HCT116 (cell line): ENCODE results near the gene PANK1. TPM values are rescaled to one million over a fixed set of nuclear protein-coding genes. Genes with fewer than 3 reads are reported as not detected.

ENCODE experiments used
- ATAC-seq: fragments of 200-7000 bp; cut with Tn5 transposase; 2 replicates; pipeline ENCODE4 v1.9.1; 2020; ENCODE audit warnings: mild to moderate bottlenecking, moderate library complexity
- BruUV-seq: library from RNA; stranded (reverse); fragments of 400-500 nt; replicated peaks from 2 replicates; lab custom pipeline; 2021; lab: Mats Ljungman, UMichigan
- CTCF ChIA-PET: fragments of 300-600 bp; sonication (Branson Sonifier 250); formaldehyde crosslinking; loops from one replicate; lab custom pipeline; 2021; ENCODE audit warnings: antibody characterized with exemption; lab: Charles Lee
- POLR2A ChIA-PET: fragments of 300-600, 350-600 bp; sonication (Branson Sonifier 250); formaldehyde crosslinking; loops from one replicate; lab custom pipeline; 2021; ENCODE audit warnings: antibody characterized with exemption; lab: Charles Lee
- RAD21 ChIA-PET, 2 experiments: fragments of 300-600 bp; sonication (Branson Sonifier 250); formaldehyde crosslinking; loops; one replicate each; lab custom pipeline; 2023; ENCODE audit warnings: low total read pairs in 2 of 2; ENCODE audit not compliant: uncharacterized antibody in 2 of 2, unreplicated experiment in 2 of 2, low non-redundant PET in 1 of 2; lab: Charles Lee
- DNase-seq: peaks from one replicate; pipeline ENCODE4 v3.0.0-alpha.2; 2010; ENCODE audit warnings: low read depth, low spot score
- H2AFZ ChIP-seq: fragments of 200-600 bp; shearing (Covaris generic), sonication (generic); 2 replicates; pipeline ENCODE4 v1.6.1; 2017; ENCODE audit warnings: low read depth, mixed run types, mixed read lengths, antibody characterized with exemption, low read length; ENCODE audit not compliant: poor library complexity, severe bottlenecking
- H3K27ac ChIP-seq: 2 replicates; pipeline ENCODE4 v1.5.1; 2012; ENCODE audit warnings: low read depth, low read length
- H3K27me3 ChIP-seq: fragments of 200-600 bp; sonication (generic); 2 replicates; pipeline ENCODE4 v1.6.1; 2016; ENCODE audit warnings: mixed run types, low read length, mixed read lengths; ENCODE audit not compliant: insufficient read depth
- H3K36me3 ChIP-seq, 2 experiments: fragments of 200-500 bp in 1 of 2; fragments of 200-600 bp in 1 of 2; sonication (Bioruptor generic) in 1 of 2; sonication (generic) in 1 of 2; 2 replicates each; pipeline versions ENCODE4 v1.5.1 to v1.6.1; 2014 to 2016; ENCODE audit warnings: low read length in 2 of 2, inconsistent platforms in 1 of 2, mixed read lengths in 1 of 2, mixed run types in 1 of 2; ENCODE audit not compliant: insufficient read depth in 2 of 2, control insufficient read depth in 1 of 2
- H3K4me1 ChIP-seq, 2 experiments: fragments of 200-600 bp in 1 of 2; sonication (generic) in 1 of 2; 2 replicates each; pipeline versions ENCODE4 v1.5.1 to v1.6.1; 2012 to 2017; ENCODE audit warnings: low read length in 2 of 2, inconsistent platforms in 1 of 2, mild to moderate bottlenecking in 1 of 2, mixed read lengths in 1 of 2, mixed run types in 1 of 2, moderate library complexity in 1 of 2; ENCODE audit not compliant: insufficient read depth in 2 of 2, control insufficient read depth in 1 of 2
- H3K4me2 ChIP-seq: fragments of 200-600 bp; sonication (generic); 2 replicates; pipeline ENCODE4 v1.6.1; 2017; ENCODE audit warnings: mixed run types, low read length, mixed read lengths
- H3K4me3 ChIP-seq, 2 experiments: fragments of 200-600 bp in 1 of 2; sonication (generic) in 1 of 2; replicated peaks in 1 of 2; 2 replicates each; pipeline ENCODE4 v1.5.1; 2011 to 2016; ENCODE audit warnings: low read length in 2 of 2, control low read depth in 1 of 2, low read depth in 1 of 2, mild to moderate bottlenecking in 1 of 2, mixed read lengths in 1 of 2, mixed run types in 1 of 2
- H3K79me2 ChIP-seq: fragments of 200-600 bp; sonication (generic); 2 replicates; pipeline ENCODE4 v1.6.1; 2017; ENCODE audit warnings: mild to moderate bottlenecking, mixed run types, low read length, moderate library complexity, mixed read lengths; ENCODE audit not compliant: insufficient read depth
- H3K9ac ChIP-seq: fragments of 200-600 bp; sonication (generic); 2 replicates; pipeline ENCODE4 v1.6.1; 2016; ENCODE audit warnings: low read length, mixed read lengths
- H3K9me2 ChIP-seq: fragments of 200-600 bp; sonication (generic), shearing (Covaris generic); 2 replicates; pipeline ENCODE4 v1.6.1; 2017; ENCODE audit warnings: mixed run types, mild to moderate bottlenecking, moderate library complexity; ENCODE audit not compliant: insufficient read depth
- H3K9me3 ChIP-seq, 2 experiments: fragments of 200-500 bp in 1 of 2; fragments of 200-600 bp in 1 of 2; sonication (Bioruptor generic) in 1 of 2; sonication (generic) in 1 of 2; 2 replicates each; pipeline ENCODE4 v1.6.1; 2014 to 2017; ENCODE audit warnings: low read length in 2 of 2, mixed read lengths in 2 of 2, inconsistent platforms in 1 of 2, low read depth in 1 of 2, mild to moderate bottlenecking in 1 of 2, mixed run types in 1 of 2, moderate library complexity in 1 of 2; ENCODE audit not compliant: control insufficient read depth in 1 of 2, insufficient read depth in 1 of 2
- H4K20me1 ChIP-seq: fragments of 200-600 bp; sonication (generic), shearing (Covaris generic); 2 replicates; pipeline ENCODE4 v1.6.1; 2017; ENCODE audit warnings: mixed run types, mild to moderate bottlenecking, moderate library complexity; ENCODE audit not compliant: insufficient read depth
- ATF3 ChIP-seq: IDR thresholded peaks from 2 replicates; pipeline ENCODE4 v1.6.1; 2012
- CEBPB ChIP-seq: IDR thresholded peaks from 2 replicates; pipeline ENCODE4 v1.6.1; 2012; ENCODE audit warnings: low read depth
- CTCF ChIP-seq, 3 experiments: fragments of 200-600 bp in 1 of 3; sonication (generic) in 1 of 3; IDR thresholded peaks in 2 of 3; conservative IDR thresholded peaks in 1 of 3; 2 replicates each; pipeline ENCODE4 v1.5.1; 2012 to 2017; ENCODE audit warnings: low read depth in 2 of 3, low read length in 2 of 3, antibody characterized with exemption in 1 of 3, borderline replicate concordance in 1 of 3, control low read depth in 1 of 3, mild to moderate bottlenecking in 1 of 3, mixed read lengths in 1 of 3, mixed run types in 1 of 3, moderate library complexity in 1 of 3; ENCODE audit not compliant: insufficient read depth in 1 of 3
- EGR1 ChIP-seq: IDR thresholded peaks from 2 replicates; pipeline ENCODE4 v1.6.1; 2012; ENCODE audit warnings: low read depth
- FOSL1 ChIP-seq: IDR thresholded peaks from 2 replicates; pipeline ENCODE4 v1.6.1; 2012; ENCODE audit warnings: low read depth
- JUND ChIP-seq: IDR thresholded peaks from 2 replicates; pipeline ENCODE4 v1.6.1; 2012
- POLR2A ChIP-seq: IDR thresholded peaks from 2 replicates; pipeline ENCODE4 v1.7.0; 2011; ENCODE audit warnings: borderline replicate concordance; ENCODE audit not compliant: insufficient read depth, insufficient read length; ENCODE audit errors: extremely low read depth
- RAD21 ChIP-seq: IDR thresholded peaks from 2 replicates; pipeline ENCODE4 v1.6.1; 2012; ENCODE audit warnings: low read depth, mild to moderate bottlenecking
- REST ChIP-seq: IDR thresholded peaks from 2 replicates; pipeline ENCODE4 v1.6.1; 2012; ENCODE audit warnings: low read depth
- SP1 ChIP-seq: IDR thresholded peaks from 2 replicates; pipeline ENCODE4 v1.6.1; 2012; ENCODE audit warnings: low read depth
- SRF ChIP-seq: IDR thresholded peaks from 2 replicates; pipeline ENCODE4 v1.6.1; 2012; ENCODE audit warnings: low read depth
- TCF7L2 ChIP-seq: IDR thresholded peaks from 2 replicates; pipeline ENCODE4 v1.7.0; 2011; ENCODE audit warnings: borderline replicate concordance, inconsistent platforms; ENCODE audit not compliant: insufficient read depth, insufficient read length; ENCODE audit errors: extremely low read depth
- ZBTB33 ChIP-seq: IDR thresholded peaks from 2 replicates; pipeline ENCODE4 v1.6.1; 2011; ENCODE audit warnings: mild to moderate bottlenecking, low read length, moderate library complexity; ENCODE audit not compliant: insufficient replicate concordance; ENCODE audit errors: extremely low read depth
- ZNF274 ChIP-seq: fragments of 200-500 bp; sonication (Bioruptor generic); IDR thresholded peaks from 2 replicates; pipeline ENCODE4 v1.6.1; 2014; ENCODE audit warnings: mild to moderate bottlenecking, low read depth, low read length, inconsistent platforms
- intact Hi-C: fragments of 100-400 bp; cut with micrococcal nuclease; formaldehyde crosslinking; loops from 2 replicates; pipeline ENCODE4 v1.10.0; 2022
- total RNA-seq: library from RNA; stranded (reverse); gene quantifications from one replicate; pipeline ENCODE4 v1.2.1, GENCODE V29; 2021; ENCODE audit not compliant: unreplicated experiment

PANK1 gene
- total RNA-seq, 1 experiment from 2014 or later, result 6.4 TPM

- no peaks in the 10 kb centered on the region for H3K9me3 ChIP-seq
- H3K27me3 ChIP-seq, result no peaks in the 10 kb centered on the region
- intact Hi-C loops, result no loop called here
- ChIA-PET CTCF (no interaction called here), RAD21 (no interaction called here), POLR2A (no interaction called here)
- no peaks in the 10 kb centered on the region for H4K20me1 ChIP-seq
- no peaks in the 10 kb centered on the region for H3K79me2 ChIP-seq
- no peak overlapping the region for H3K27ac ChIP-seq
- no peaks in the 10 kb centered on the region for H3K4me1 ChIP-seq
- no peak for ATAC-seq
- H2AFZ ChIP-seq, result no peak overlapping the region
- BruUV-seq, result no TSS peak
- TF ChIP-seq CEBPB, result no peak
- no peak for TF ChIP-seq SP1
- no peak for TF ChIP-seq CTCF (IDR thresholded peaks at IDR 0.05 in 2 of 3, conservative IDR thresholded peaks at IDR 0.05 in 1 of 3; ENCODE audit: borderline replicate concordance in 1 of 3, insufficient read depth in 1 of 3, low read depth in 2 of 3, low read length in 2 of 3)
- no peak for TF ChIP-seq FOSL1
- no peak for TF ChIP-seq RAD21
- TF ChIP-seq ZBTB33, result no peak
- TF ChIP-seq TCF7L2, result no peak
- no peak for TF ChIP-seq POLR2A
- TF ChIP-seq ZNF274, result no peak
- TF ChIP-seq EGR1, result no peak
- TF ChIP-seq SRF, result no peak
- no peak for TF ChIP-seq ATF3
- TF ChIP-seq REST, result no peak
- no peak for TF ChIP-seq JUND
- H3K9me2 ChIP-seq, result no peaks in the 10 kb centered on the region
- DNase-seq, result no peak
- no peaks in the 10 kb centered on the region for H3K36me3 ChIP-seq
- no peak overlapping the region for H3K4me3 ChIP-seq
- no peak overlapping the region for H3K9ac ChIP-seq
- no peak overlapping the region for H3K4me2 ChIP-seq
Measured at GRCh38 chr10:89590326-89590725, 54.7 kb downstream of the PANK1 start.
